Activated CD8-positive, alpha-beta T cell treated with anti-CD3 and anti-CD28 coated beads for 36 hours (primary cell): Measurements from ENCODE around the gene SLC4A3. TPM values are rescaled to one million over a fixed set of nuclear protein-coding genes. Genes with fewer than 3 reads are reported as not detected.

ENCODE experiments used
- ATAC-seq: fragments of 200-7000 bp; cut with Tn5 transposase; one replicate; pipeline ENCODE4 v1.10.0; 2021; ENCODE audit warnings: mild to moderate bottlenecking, moderate library complexity
- CTCF ChIA-PET: fragments of 350-600 bp; sonication (Branson Sonifier 250); formaldehyde crosslinking; loops from one replicate; lab custom pipeline; 2021; ENCODE audit warnings: antibody characterized with exemption; lab: Charles Lee
- POLR2A ChIA-PET: fragments of 350-600 bp; sonication (Branson Sonifier 250); formaldehyde crosslinking; loops from one replicate; lab custom pipeline; 2021; ENCODE audit warnings: antibody characterized with exemption; lab: Charles Lee
- DNase-seq: peaks from one replicate; pipeline ENCODE4 v3.0.0-alpha.2; 2020
- H3K27ac Mint-ChIP-seq: one replicate; pipeline ENCODE4 v1.8.0; 2021; ENCODE audit warnings: mild to moderate bottlenecking, mixed read lengths
- H3K27me3 Mint-ChIP-seq: one replicate; pipeline ENCODE4 v1.8.0; 2021; ENCODE audit warnings: mixed read lengths
- H3K36me3 Mint-ChIP-seq: one replicate; pipeline ENCODE4 v1.8.0; 2021; ENCODE audit warnings: low read depth, mixed read lengths
- H3K4me1 Mint-ChIP-seq: one replicate; pipeline ENCODE4 v1.8.0; 2021; ENCODE audit warnings: low read depth, mixed read lengths
- H3K4me3 Mint-ChIP-seq: one replicate; pipeline ENCODE4 v1.8.0; 2021; ENCODE audit warnings: mild to moderate bottlenecking, moderate library complexity, mixed read lengths
- H3K9me3 Mint-ChIP-seq: one replicate; pipeline ENCODE4 v1.8.0; 2021; ENCODE audit warnings: mixed read lengths
- CTCF ChIP-seq: fragments of 200-600 bp; IDR thresholded peaks from one replicate; pipeline ENCODE4 v1.8.0; 2022; ENCODE audit warnings: antibody characterized with exemption, mild to moderate bottlenecking
- intact Hi-C: fragments of 100-400 bp; cut with micrococcal nuclease; formaldehyde crosslinking; loops from one replicate; pipeline ENCODE4 v1.10.0; 2022
- total RNA-seq, 2 experiments: library from RNA; stranded (reverse); gene quantifications; one replicate each; pipeline ENCODE4 v1.2.3, GENCODE V29; 2021

Gene SLC4A3
- total RNA-seq, 2 experiments from 2014 or later: not detected

- Mint-ChIP-seq H3K27me3 (peaks cover 13% of the 10 kb centered on the region), H3K4me3 (no peak overlapping the region), H3K36me3 (no peaks in the 10 kb centered on the region), H3K9me3 (no peaks in the 10 kb centered on the region), H3K27ac (no peak overlapping the region), H3K4me1 (no peaks in the 10 kb centered on the region)
- ATAC-seq (no peak), DNase-seq (no peak)
- TF ChIP-seq CTCF: no peak
- ChIA-PET CTCF (interaction anchor here (1.0 to 1.5 kb wide), 4 partner anchors 10 to 90 kb away, joined by 3 to 6 read pairs (median 4); no protein-coding TSS in a partner anchor), POLR2A (interaction anchor here (1.0 kb wide), 1 partner anchor 10 kb away, joined by 3 read pairs; no protein-coding TSS in a partner anchor)
- intact Hi-C loops: no loop called here
Measured at GRCh38 chr2:219631406-219631891, 4.0 kb downstream of the SLC4A3 start.

GRCh38 chr2:219631904-219632759, 4.7 kb downstream of the SLC4A3 start:
- DNase-seq: no peak
- intact Hi-C loops: no loop called here
- CTCF ChIA-PET: interaction anchor here (1.0 to 1.4 kb wide), 3 partner anchors 10 to 91 kb away, joined by 3 to 4 read pairs (median 3); no protein-coding TSS in a partner anchor

GRCh38 chr2:219632760-219633105, 5.3 kb downstream of the SLC4A3 start:
- Mint-ChIP-seq H3K27me3 (peaks cover 10% of the 10 kb centered on the region), H3K4me1 (no peaks in the 10 kb centered on the region), H3K36me3 (no peaks in the 10 kb centered on the region), H3K4me3 (no peak overlapping the region), H3K27ac (no peak overlapping the region), H3K9me3 (no peaks in the 10 kb centered on the region)
- no peak for TF ChIP-seq CTCF
- ATAC-seq (no peak), DNase-seq (no peak)
- CTCF ChIA-PET: interaction anchor here (1.0 kb wide), 1 partner anchor 73 kb away, joined by 3 read pairs; no protein-coding TSS in a partner anchor
- POLR2A ChIA-PET: interaction anchor here (1.5 kb wide), 1 partner anchor 133 kb away, joined by 3 read pairs; no protein-coding TSS in a partner anchor
- intact Hi-C loops: no loop called here

More at GRCh38 chr2:219631904-219632759, 4.7 kb downstream of the SLC4A3 start:
- Mint-ChIP-seq H3K4me1 (no peaks in the 10 kb centered on the region), H3K9me3 (no peaks in the 10 kb centered on the region), H3K27ac (no peak overlapping the region), H3K27me3 (peaks cover 9% of the 10 kb centered on the region), H3K4me3 (no peak overlapping the region), H3K36me3 (no peaks in the 10 kb centered on the region)
- no peak for ATAC-seq
- no peak for TF ChIP-seq CTCF
- POLR2A ChIA-PET: interaction anchor here (1.5 kb wide), 1 partner anchor 133 kb away, joined by 3 read pairs; no protein-coding TSS in a partner anchor

- POLR2A ChIA-PET: interaction anchor here (1.5 kb wide), 1 partner anchor 134 kb away, joined by 3 read pairs; no protein-coding TSS in a partner anchor
- TF ChIP-seq CTCF: no peak
- no peaks in the 10 kb centered on the region for H3K4me1 Mint-ChIP-seq
- no peak overlapping the region for H3K4me3 Mint-ChIP-seq
- no peaks in the 10 kb centered on the region for H3K36me3 Mint-ChIP-seq
- ATAC-seq (no peak), DNase-seq (no peak)
- H3K27ac Mint-ChIP-seq: no peak overlapping the region
- H3K9me3 Mint-ChIP-seq: no peaks in the 10 kb centered on the region
- H3K27me3 Mint-ChIP-seq: peaks cover 8% of the 10 kb centered on the region
- intact Hi-C loops: no loop called here
- CTCF ChIA-PET: no interaction called here
Measured at GRCh38 chr2:219633276-219634065, 6.0 kb downstream of the SLC4A3 start.
